Endothelial cell of umbilical vein (primary cell): ENCODE data around the gene FOXC1. TPM values are rescaled to one million over a fixed set of nuclear protein-coding genes. Genes with fewer than 3 reads are reported as not detected.

ENCODE experiments used
- BruUV-seq: library from RNA; stranded (reverse); fragments of 400-500 nt; replicated peaks from 2 replicates; lab custom pipeline; 2021; lab: Mats Ljungman, UMichigan
- CTCF ChIA-PET: fragments of 300-600, 350-600 bp; sonication (Branson Sonifier 250); formaldehyde crosslinking; loops from one replicate; lab custom pipeline; 2021; ENCODE audit warnings: antibody characterized with exemption, inconsistent platforms; lab: Charles Lee
- POLR2A ChIA-PET: fragments of 300-600, 350-600 bp; sonication (Branson Sonifier 250); formaldehyde crosslinking; loops from one replicate; lab custom pipeline; 2021; ENCODE audit warnings: antibody characterized with exemption, inconsistent platforms; lab: Charles Lee
- DNase-seq: peaks from one replicate; pipeline ENCODE4 v3.0.0-alpha.2; 2011; ENCODE audit warnings: low read depth, low spot score
- FAIRE-seq: peaks from 2 replicates; lab custom pipeline; 2011; peaks lifted over from hg19 to GRCh38; lab: Jason Lieb, UNC
- H2AFZ ChIP-seq: 2 replicates; pipeline ENCODE4 v1.6.0; 2012; ENCODE audit warnings: low read depth, low read length, control low read depth, inconsistent platforms
- H3K27ac ChIP-seq: 2 replicates; pipeline ENCODE4 v1.5.1; 2011; ENCODE audit warnings: low read depth, mild to moderate bottlenecking, control low read depth, low read length, moderate library complexity; ENCODE audit not compliant: insufficient read depth
- H3K27me3 ChIP-seq, 2 experiments: 2 replicates each; pipeline versions ENCODE4 v1.6.0 to v1.6.1; 2011; ENCODE audit warnings: low read length in 2 of 2, mixed read lengths in 1 of 2; ENCODE audit not compliant: control insufficient read depth in 2 of 2, insufficient read depth in 2 of 2
- H3K36me3 ChIP-seq, 2 experiments: 2 replicates in 1 of 2; 3 replicates in 1 of 2; pipeline ENCODE4 v1.5.1; 2011; ENCODE audit warnings: low read length in 2 of 2, mild to moderate bottlenecking in 1 of 2, moderate library complexity in 1 of 2; ENCODE audit not compliant: control insufficient read depth in 2 of 2, insufficient read depth in 2 of 2; ENCODE audit errors: extremely low read depth in 1 of 2
- H3K4me1 ChIP-seq: 3 replicates; pipeline ENCODE4 v1.5.1; 2011; ENCODE audit warnings: mild to moderate bottlenecking, low read length; ENCODE audit not compliant: control insufficient read depth, insufficient read depth; ENCODE audit errors: extremely low read depth
- H3K4me2 ChIP-seq: 2 replicates; pipeline ENCODE4 v1.6.1; 2011; ENCODE audit warnings: low read length, control low read depth, mixed read lengths; ENCODE audit not compliant: insufficient read depth
- H3K4me3 ChIP-seq, 3 experiments: fragments of 200-600 bp in 1 of 3; sonication (generic), shearing (Covaris generic) in 1 of 3; replicated peaks in 1 of 3; 2 replicates each; pipeline ENCODE4 v1.5.1; 2011 to 2016; ENCODE audit warnings: control low read depth in 3 of 3, low read length in 3 of 3, mild to moderate bottlenecking in 2 of 3, inconsistent platforms in 1 of 3, low read depth in 1 of 3, moderate library complexity in 1 of 3; ENCODE audit not compliant: insufficient read depth in 1 of 3
- H3K79me2 ChIP-seq: 2 replicates; pipeline ENCODE4 v1.6.0; 2012; ENCODE audit warnings: low read length, inconsistent platforms; ENCODE audit not compliant: control insufficient read depth, insufficient read depth
- H3K9ac ChIP-seq: replicated peaks from 2 replicates; pipeline ENCODE3; 2011; ENCODE audit warnings: low read length, control low read depth; ENCODE audit not compliant: insufficient read depth; ENCODE audit errors: extremely low read depth
- H3K9me1 ChIP-seq: replicated peaks from 3 replicates; pipeline ENCODE4 v1.6.0; 2011; ENCODE audit warnings: mild to moderate bottlenecking, low read length; ENCODE audit not compliant: control insufficient read depth, insufficient read depth; ENCODE audit errors: extremely low read depth
- H3K9me3 ChIP-seq: replicated peaks from 2 replicates; pipeline ENCODE4 v1.5.1; 2012; ENCODE audit warnings: low read length, inconsistent platforms; ENCODE audit not compliant: control insufficient read depth, insufficient read depth
- H4K20me1 ChIP-seq: replicated peaks from 2 replicates; pipeline ENCODE3; 2011; ENCODE audit warnings: mild to moderate bottlenecking, low read length; ENCODE audit not compliant: control insufficient read depth, insufficient read depth; ENCODE audit errors: extremely low read depth
- EZH2 ChIP-seq: IDR thresholded peaks from 2 replicates; pipeline ENCODE4 v1.6.1; 2012; ENCODE audit warnings: borderline replicate concordance, low read depth, mild to moderate bottlenecking, moderate library complexity, low read length, inconsistent platforms; ENCODE audit not compliant: severe bottlenecking
- FOS ChIP-seq: IDR thresholded peaks from 2 replicates; pipeline ENCODE4 v1.6.1; 2011; ENCODE audit warnings: mild to moderate bottlenecking, low read length, moderate library complexity, borderline replicate concordance; ENCODE audit not compliant: insufficient read depth
- GATA2 ChIP-seq: IDR thresholded peaks from 2 replicates; pipeline ENCODE4 v1.7.0; 2011; ENCODE audit warnings: low read depth, mild to moderate bottlenecking, moderate library complexity, mixed read lengths, low read length; ENCODE audit not compliant: insufficient read length, insufficient read depth
- JUN ChIP-seq: IDR thresholded peaks from 2 replicates; pipeline ENCODE4 v1.6.1; 2011; ENCODE audit warnings: borderline replicate concordance, low read depth; ENCODE audit not compliant: insufficient read length, insufficient read depth
- MYC ChIP-seq: IDR thresholded peaks from one replicate; pipeline ENCODE4 v1.6.1; 2011; ENCODE audit warnings: mild to moderate bottlenecking, low read depth, low read length
- POLR2A ChIP-seq: IDR thresholded peaks from 2 replicates; pipeline ENCODE4 v1.6.1; 2012; ENCODE audit warnings: low read depth, mild to moderate bottlenecking, control low read depth, low read length
- POLR2AphosphoS5 ChIP-seq: IDR thresholded peaks from 2 replicates; pipeline ENCODE4 v1.6.1; 2012; ENCODE audit warnings: low read depth, mild to moderate bottlenecking, control low read depth, low read length, moderate library complexity; ENCODE audit not compliant: insufficient read depth
- dilution Hi-C: fragments of 300-500 bp; cut with MboI; formaldehyde crosslinking; loops from one replicate; pipeline ENCODE4 v1.15.0; 2019; ENCODE audit warnings: low sequenced_read_pairs; ENCODE audit not compliant: extremely low pct_ligation_motif_present
- intact Hi-C: fragments of 100-400 bp; cut with micrococcal nuclease; formaldehyde crosslinking; loops from one replicate; pipeline ENCODE4 v1.10.0; 2022
- polyA plus RNA-seq, 4 experiments: library from polyadenylated mRNA; depleted of rRNA in 3 of 4; stranded (reverse) in 3 of 4; unstranded in 1 of 4; fragments of >200 nt; gene quantifications; 2 replicates each; pipeline versions ENCODE4 v1.2.1 to v1.2.3, GENCODE V29; 2011 to 2012; ENCODE audit warnings: missing spikeins in 1 of 4
- total RNA-seq: library from RNA; stranded (reverse); gene quantifications from 2 replicates; pipeline ENCODE4 v1.2.3, GENCODE V29; 2021
- TF ChIP-seq, protein P1 (sequence below): IDR thresholded peaks from 2 replicates; pipeline ENCODE4 v1.6.1; 2011; ENCODE audit not compliant: insufficient read depth, insufficient read length
- TF ChIP-seq, protein P2 (sequence below), 2 donors: IDR thresholded peaks; 1 replicate in 1 of 2; 2 replicates in 1 of 2; pipeline ENCODE4 v1.5.1; 2011; ENCODE audit warnings: low read length in 2 of 2, mild to moderate bottlenecking in 2 of 2, moderate library complexity in 2 of 2, control low read depth in 1 of 2, inconsistent platforms in 1 of 2, low read depth in 1 of 2; ENCODE audit not compliant: insufficient read depth in 1 of 2; ENCODE audit errors: extremely low read depth in 1 of 2

The FOXC1 gene
- total and polyA plus RNA-seq, 2 donors (not counting 3 experiments of a cell fraction or from before 2014, with no cell fraction given), result 6.4 to 16.4 TPM

DNA sequence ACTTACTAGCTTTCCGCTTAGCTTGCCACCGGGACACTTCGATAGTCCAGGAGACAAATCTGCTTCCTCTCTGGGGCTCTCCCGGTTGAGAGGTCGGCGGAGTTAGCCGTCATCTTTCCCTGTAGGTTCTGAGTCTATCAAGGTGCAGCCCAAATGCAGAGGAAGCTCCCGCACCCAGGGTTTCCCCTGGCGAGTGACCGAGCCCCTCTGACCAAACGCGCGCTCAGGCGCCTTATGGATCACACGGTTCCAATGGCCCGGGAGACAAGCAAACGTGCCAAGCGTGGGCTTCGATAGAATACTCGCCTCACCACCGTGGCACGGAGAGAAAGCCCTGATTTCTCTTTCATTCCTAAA, 15.8 kb upstream of the FOXC1 start:
- dilution Hi-C loops, result no loop called here
- peaks cover 0 to under 1% of the 10 kb centered on the region in 2 experiments for H3K27me3 ChIP-seq
- no peaks in the 10 kb centered on the region for H3K79me2 ChIP-seq
- no peak overlapping the region for H2AFZ ChIP-seq
- TF ChIP-seq, protein P1, sequence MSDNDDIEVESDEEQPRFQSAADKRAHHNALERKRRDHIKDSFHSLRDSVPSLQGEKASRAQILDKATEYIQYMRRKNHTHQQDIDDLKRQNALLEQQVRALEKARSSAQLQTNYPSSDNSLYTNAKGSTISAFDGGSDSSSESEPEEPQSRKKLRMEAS, result no peak
- CTCF ChIA-PET, result interaction anchor here (0.9 to 6.0 kb wide), 6 partner anchors 19 to 1156 kb away, joined by 3 to 109 read pairs (median 4); partner anchors contain the start of gene MYLK4
- no peaks in the 10 kb centered on the region for H4K20me1 ChIP-seq
- no peaks in the 10 kb centered on the region for H3K9me3 ChIP-seq
- no peaks in the 10 kb centered on the region for H3K36me3 ChIP-seq
- DNase-seq (no peak), FAIRE-seq (no peak)
- no peak overlapping the region for H3K4me2 ChIP-seq
- intact Hi-C loops, result no loop called here
- POLR2A ChIA-PET, result no interaction called here
- no peak overlapping the region for H3K27ac ChIP-seq
- no peaks in the 10 kb centered on the region for H3K4me1 ChIP-seq
- no peaks in the 10 kb centered on the region for H3K9me1 ChIP-seq
- no TSS peak for BruUV-seq
- H3K4me3 ChIP-seq, result no peak overlapping the region
- no peak overlapping the region for H3K9ac ChIP-seq

DNA sequence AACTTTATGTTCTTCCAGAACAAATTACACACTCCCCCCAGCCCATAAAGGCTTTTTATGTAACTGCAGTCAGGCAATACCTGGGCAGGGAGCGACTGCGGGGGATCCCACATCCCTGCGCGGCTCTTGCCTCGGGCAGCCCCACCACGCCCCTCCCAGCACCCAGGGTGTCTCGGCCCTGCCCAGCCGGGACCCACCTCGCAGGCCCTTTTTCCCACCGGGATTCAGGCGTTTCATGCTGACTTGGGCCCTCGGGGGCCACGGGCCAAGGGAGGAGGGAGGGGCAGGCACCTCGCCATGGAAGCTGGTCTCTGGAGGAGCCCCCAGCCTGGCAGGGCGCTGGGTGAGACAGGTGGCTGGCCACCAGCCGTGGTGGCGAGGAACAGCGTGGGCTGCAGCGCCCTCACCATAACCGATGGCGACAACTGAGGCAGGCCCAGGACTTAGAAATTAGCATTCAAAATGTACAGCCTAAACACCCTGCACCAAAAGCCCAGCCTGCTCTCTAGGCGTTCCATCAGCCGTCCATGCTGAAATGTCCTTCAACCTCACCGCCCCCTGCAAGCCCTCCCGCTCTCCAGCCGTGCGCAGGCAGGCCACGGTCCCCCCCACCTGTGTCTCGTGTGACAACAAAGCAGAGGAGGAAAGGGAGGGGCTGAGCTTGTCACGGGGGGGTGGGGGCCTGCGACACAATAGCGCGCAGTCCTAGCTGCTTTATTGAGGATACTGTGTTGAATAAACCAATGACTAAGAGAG, 15.1 kb upstream of the FOXC1 start:
- Histone ChIP-seq H3K79me2 (no peaks in the 10 kb centered on the region), H3K4me1 (no peaks in the 10 kb centered on the region), H3K27ac (no peak overlapping the region), H3K4me3 (no peak overlapping the region), H3K27me3 (no peaks in the 10 kb centered on the region), H3K9ac (no peak overlapping the region), H3K4me2 (no peak overlapping the region), H4K20me1 (no peaks in the 10 kb centered on the region), H3K9me3 (no peaks in the 10 kb centered on the region), H3K36me3 (no peaks in the 10 kb centered on the region), H3K9me1 (no peaks in the 10 kb centered on the region), H2AFZ (no peak overlapping the region)
- POLR2A ChIA-PET, result no interaction called here
- DNase-seq (no peak), FAIRE-seq (no peak)
- CTCF ChIA-PET, result interaction anchor here (1.1 to 7.7 kb wide), 15 partner anchors 8 to 1189 kb away, joined by 3 to 109 read pairs (median 8); partner anchors contain the start of gene MYLK4
- TF ChIP-seq POLR2A (no peak), EZH2 (no peak), POLR2AphosphoS5 (no peak), JUN (no peak), FOS (no peak), GATA2 (no peak), MYC (no peak)
- TF ChIP-seq, protein P1, result no peak
- TF ChIP-seq, protein P2, sequence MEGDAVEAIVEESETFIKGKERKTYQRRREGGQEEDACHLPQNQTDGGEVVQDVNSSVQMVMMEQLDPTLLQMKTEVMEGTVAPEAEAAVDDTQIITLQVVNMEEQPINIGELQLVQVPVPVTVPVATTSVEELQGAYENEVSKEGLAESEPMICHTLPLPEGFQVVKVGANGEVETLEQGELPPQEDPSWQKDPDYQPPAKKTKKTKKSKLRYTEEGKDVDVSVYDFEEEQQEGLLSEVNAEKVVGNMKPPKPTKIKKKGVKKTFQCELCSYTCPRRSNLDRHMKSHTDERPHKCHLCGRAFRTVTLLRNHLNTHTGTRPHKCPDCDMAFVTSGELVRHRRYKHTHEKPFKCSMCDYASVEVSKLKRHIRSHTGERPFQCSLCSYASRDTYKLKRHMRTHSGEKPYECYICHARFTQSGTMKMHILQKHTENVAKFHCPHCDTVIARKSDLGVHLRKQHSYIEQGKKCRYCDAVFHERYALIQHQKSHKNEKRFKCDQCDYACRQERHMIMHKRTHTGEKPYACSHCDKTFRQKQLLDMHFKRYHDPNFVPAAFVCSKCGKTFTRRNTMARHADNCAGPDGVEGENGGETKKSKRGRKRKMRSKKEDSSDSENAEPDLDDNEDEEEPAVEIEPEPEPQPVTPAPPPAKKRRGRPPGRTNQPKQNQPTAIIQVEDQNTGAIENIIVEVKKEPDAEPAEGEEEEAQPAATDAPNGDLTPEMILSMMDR (IDR thresholded peaks at IDR 0.05; ENCODE audit: extremely low read depth in 1 of 2, insufficient read depth in 1 of 2, low read depth in 1 of 2, low read length in 2 of 2), result no peak
- no TSS peak for BruUV-seq
- intact Hi-C loops, result loop anchor here (5.0 kb wide), 1 partner anchor 983 kb away; no protein-coding TSS in a partner anchor
- dilution Hi-C loops, result no loop called here
